Measurements from ENCODE around the gene STN1. TPM values are rescaled to one million over a fixed set of nuclear protein-coding genes. Genes with fewer than 3 reads are reported as not detected.

Gene STN1
- total RNA-seq, 1 experiment from 2014 or later: 74.7 TPM

DNA sequence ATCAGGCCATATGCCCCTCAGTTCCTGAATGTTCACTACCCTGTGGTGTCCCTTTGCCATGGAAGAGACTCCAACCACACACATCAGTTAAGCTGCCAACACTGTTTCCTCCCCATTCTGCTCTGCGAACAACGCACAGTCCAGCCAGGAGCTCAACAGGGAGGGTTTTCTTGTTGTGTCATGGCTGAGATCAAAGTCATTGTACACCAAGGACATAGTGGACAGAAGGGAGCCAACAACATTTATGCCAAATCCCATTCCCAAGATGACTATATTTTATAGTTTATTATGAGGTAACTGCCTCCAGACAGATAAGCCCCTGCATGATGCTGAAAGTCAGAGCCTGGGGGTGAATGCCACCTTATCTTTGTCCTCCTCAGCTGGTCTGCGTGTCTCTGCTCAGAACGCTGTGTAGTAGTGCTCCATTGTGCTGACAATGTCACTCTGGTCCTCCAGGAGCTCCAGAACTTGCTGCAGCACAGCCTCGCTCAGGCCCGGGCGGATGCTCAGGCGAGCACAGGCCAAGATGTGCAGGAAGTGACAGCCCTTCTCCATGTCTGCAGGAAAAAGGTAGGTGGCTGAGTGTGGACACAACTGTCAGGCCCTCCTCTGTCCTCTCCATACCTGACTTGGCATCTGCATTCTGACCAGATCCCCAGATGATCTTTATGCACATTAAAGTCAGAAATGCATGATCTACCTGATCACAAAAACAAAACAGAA is 35.5 kb downstream of the STN1 start:
- H3K9me2 ChIP-seq (ENCODE audit: insufficient read depth): no peaks in the 10 kb centered on the region

More for the DNA sequence above, 35.5 kb downstream of the STN1 start:
- CTCF ChIA-PET: no interaction called here
- no peaks in the 10 kb centered on the region for H3K79me2 ChIP-seq (ENCODE audit: insufficient read depth, low read length)
- peaks cover 14 to 47% of the 10 kb centered on the region in 2 experiments; a peak in 3 of 4 replicates for H3K36me3 ChIP-seq (ENCODE audit: control insufficient read depth in 1 of 2, insufficient read depth in 2 of 2, low read length in 2 of 2)
- POLR2A ChIA-PET: no interaction called here
- H3K9ac ChIP-seq (ENCODE audit: low read length): no peak overlapping the region
- H2AFZ ChIP-seq (ENCODE audit: low read depth, low read length, poor library complexity, severe bottlenecking): no peak overlapping the region
- no peak overlapping the region for H3K4me3 ChIP-seq (replicated peaks in 1 of 2; ENCODE audit: low read depth in 1 of 2, low read length in 2 of 2)
- RAD21 ChIA-PET (ENCODE audit: low non-redundant PET in 1 of 2, low total read pairs in 2 of 2, uncharacterized antibody in 2 of 2, unreplicated experiment in 2 of 2): no interaction called here
- ATAC-seq: no peak
- intact Hi-C loops (cut with micrococcal nuclease): no loop called here
- BruUV-seq (replicated peaks): no TSS peak
- no peaks in the 10 kb centered on the region for H3K9me3 ChIP-seq (ENCODE audit: control insufficient read depth in 1 of 2, insufficient read depth in 1 of 2, low read depth in 1 of 2, low read length in 2 of 2)
- no peaks in the 10 kb centered on the region for H4K20me1 ChIP-seq (ENCODE audit: insufficient read depth)
- no peaks in the 10 kb centered on the region for H3K27me3 ChIP-seq (ENCODE audit: insufficient read depth, low read length)
- DNase-seq (ENCODE audit: low read depth, low spot score): no peak
- H3K4me1 ChIP-seq (ENCODE audit: control insufficient read depth in 1 of 2, insufficient read depth in 2 of 2, low read length in 2 of 2): no peaks in the 10 kb centered on the region
- H3K4me2 ChIP-seq (ENCODE audit: low read length): no peak overlapping the region
- TF ChIP-seq CBX3 (IDR thresholded peaks at IDR 0.05; ENCODE audit: low read depth): no peak
- TF ChIP-seq JUND (IDR thresholded peaks at IDR 0.05): no peak
- no peak for TF ChIP-seq EGR1 (IDR thresholded peaks at IDR 0.05; ENCODE audit: low read depth)
- no peak for TF ChIP-seq SP1 (IDR thresholded peaks at IDR 0.05; ENCODE audit: low read depth)
- TF ChIP-seq, protein P1, sequence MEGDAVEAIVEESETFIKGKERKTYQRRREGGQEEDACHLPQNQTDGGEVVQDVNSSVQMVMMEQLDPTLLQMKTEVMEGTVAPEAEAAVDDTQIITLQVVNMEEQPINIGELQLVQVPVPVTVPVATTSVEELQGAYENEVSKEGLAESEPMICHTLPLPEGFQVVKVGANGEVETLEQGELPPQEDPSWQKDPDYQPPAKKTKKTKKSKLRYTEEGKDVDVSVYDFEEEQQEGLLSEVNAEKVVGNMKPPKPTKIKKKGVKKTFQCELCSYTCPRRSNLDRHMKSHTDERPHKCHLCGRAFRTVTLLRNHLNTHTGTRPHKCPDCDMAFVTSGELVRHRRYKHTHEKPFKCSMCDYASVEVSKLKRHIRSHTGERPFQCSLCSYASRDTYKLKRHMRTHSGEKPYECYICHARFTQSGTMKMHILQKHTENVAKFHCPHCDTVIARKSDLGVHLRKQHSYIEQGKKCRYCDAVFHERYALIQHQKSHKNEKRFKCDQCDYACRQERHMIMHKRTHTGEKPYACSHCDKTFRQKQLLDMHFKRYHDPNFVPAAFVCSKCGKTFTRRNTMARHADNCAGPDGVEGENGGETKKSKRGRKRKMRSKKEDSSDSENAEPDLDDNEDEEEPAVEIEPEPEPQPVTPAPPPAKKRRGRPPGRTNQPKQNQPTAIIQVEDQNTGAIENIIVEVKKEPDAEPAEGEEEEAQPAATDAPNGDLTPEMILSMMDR (IDR thresholded peaks at IDR 0.05 in 2 of 3, conservative IDR thresholded peaks at IDR 0.05 in 1 of 3; ENCODE audit: borderline replicate concordance in 1 of 3, insufficient read depth in 1 of 3, low read depth in 2 of 3, low read length in 2 of 3): no peak
- no peak for TF ChIP-seq SIN3A (IDR thresholded peaks at IDR 0.05; ENCODE audit: low read depth)
- no peak for TF ChIP-seq POLR2AphosphoS5 (IDR thresholded peaks at IDR 0.05; ENCODE audit: low read depth, low read length)
- TF ChIP-seq, protein P2, sequence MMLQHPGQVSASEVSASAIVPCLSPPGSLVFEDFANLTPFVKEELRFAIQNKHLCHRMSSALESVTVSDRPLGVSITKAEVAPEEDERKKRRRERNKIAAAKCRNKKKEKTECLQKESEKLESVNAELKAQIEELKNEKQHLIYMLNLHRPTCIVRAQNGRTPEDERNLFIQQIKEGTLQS (IDR thresholded peaks at IDR 0.05): no peak
- no peak for TF ChIP-seq EZH2phosphoT487 (IDR thresholded peaks at IDR 0.05; ENCODE audit: borderline replicate concordance)
- TF ChIP-seq, protein P3, sequence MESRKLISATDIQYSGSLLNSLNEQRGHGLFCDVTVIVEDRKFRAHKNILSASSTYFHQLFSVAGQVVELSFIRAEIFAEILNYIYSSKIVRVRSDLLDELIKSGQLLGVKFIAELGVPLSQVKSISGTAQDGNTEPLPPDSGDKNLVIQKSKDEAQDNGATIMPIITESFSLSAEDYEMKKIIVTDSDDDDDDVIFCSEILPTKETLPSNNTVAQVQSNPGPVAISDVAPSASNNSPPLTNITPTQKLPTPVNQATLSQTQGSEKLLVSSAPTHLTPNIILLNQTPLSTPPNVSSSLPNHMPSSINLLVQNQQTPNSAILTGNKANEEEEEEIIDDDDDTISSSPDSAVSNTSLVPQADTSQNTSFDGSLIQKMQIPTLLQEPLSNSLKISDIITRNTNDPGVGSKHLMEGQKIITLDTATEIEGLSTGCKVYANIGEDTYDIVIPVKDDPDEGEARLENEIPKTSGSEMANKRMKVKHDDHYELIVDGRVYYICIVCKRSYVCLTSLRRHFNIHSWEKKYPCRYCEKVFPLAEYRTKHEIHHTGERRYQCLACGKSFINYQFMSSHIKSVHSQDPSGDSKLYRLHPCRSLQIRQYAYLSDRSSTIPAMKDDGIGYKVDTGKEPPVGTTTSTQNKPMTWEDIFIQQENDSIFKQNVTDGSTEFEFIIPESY (IDR thresholded peaks at IDR 0.05; ENCODE audit: extremely low read depth, insufficient replicate concordance, low read length): no peak
- no peak for TF ChIP-seq SRF (IDR thresholded peaks at IDR 0.05; ENCODE audit: low read depth)
- TF ChIP-seq ELF1 (IDR thresholded peaks at IDR 0.05; ENCODE audit: borderline replicate concordance, low read depth): no peak
- TF ChIP-seq CEBPB (IDR thresholded peaks at IDR 0.05; ENCODE audit: low read depth): no peak
- TF ChIP-seq ZFX (IDR thresholded peaks at IDR 0.05): no peak
- TF ChIP-seq, protein P4, sequence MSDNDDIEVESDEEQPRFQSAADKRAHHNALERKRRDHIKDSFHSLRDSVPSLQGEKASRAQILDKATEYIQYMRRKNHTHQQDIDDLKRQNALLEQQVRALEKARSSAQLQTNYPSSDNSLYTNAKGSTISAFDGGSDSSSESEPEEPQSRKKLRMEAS (IDR thresholded peaks at IDR 0.05): no peak
- H3K27ac ChIP-seq (ENCODE audit: low read depth, low read length): no peak overlapping the region
